Naive thymus-derived CD4-positive, alpha-beta T cell (primary cell): ENCODE results near the gene MICA. TPM values are rescaled to one million over a fixed set of nuclear protein-coding genes. Genes with fewer than 3 reads are reported as not detected.
"Not testable (repeated sequence)": the region's sequence is repeated elsewhere in the genome, so short reads cannot be mapped to it uniquely, and the experiment has no call there.

ENCODE experiments used
- ATAC-seq: fragments of 150-1000 bp; cut with Tn5 transposase; 2 replicates; pipeline ENCODE4 v1.10.0; 2021; ENCODE audit warnings: mild to moderate bottlenecking, moderate library complexity
- CTCF ChIA-PET: fragments of 350-600 bp; sonication (Branson Sonifier 250); formaldehyde crosslinking; loops from one replicate; lab custom pipeline; 2021; ENCODE audit warnings: antibody characterized with exemption; lab: Charles Lee
- POLR2A ChIA-PET: fragments of 350-600 bp; sonication (Branson Sonifier 250); formaldehyde crosslinking; loops from one replicate; lab custom pipeline; 2021; ENCODE audit warnings: antibody characterized with exemption, inconsistent platforms; lab: Charles Lee
- DNase-seq, 9 donors: peaks; one replicate each; pipeline versions ENCODE4 v3.0.0 to v3.0.0-alpha.2; 2020 to 2022; ENCODE audit warnings: mixed read lengths in 1 of 9
- H3K27ac ChIP-seq: one replicate; pipeline ENCODE4 v1.7.0; 2013; ENCODE audit warnings: mild to moderate bottlenecking, low read depth, low read length, moderate library complexity
- H3K27me3 ChIP-seq, 2 donors: one replicate each; pipeline ENCODE4 v1.7.0; 2013; ENCODE audit warnings: low read length in 2 of 2, mild to moderate bottlenecking in 2 of 2, moderate library complexity in 2 of 2; ENCODE audit not compliant: control insufficient read depth in 2 of 2, insufficient read depth in 2 of 2
- H3K36me3 ChIP-seq, 3 experiments: 1 replicate in 2 of 3; 2 replicates in 1 of 3; pipeline ENCODE4 v1.7.0; 2013; ENCODE audit warnings: low read length in 3 of 3, mild to moderate bottlenecking in 3 of 3, moderate library complexity in 1 of 3; ENCODE audit not compliant: insufficient read depth in 3 of 3, control insufficient read depth in 2 of 3
- H3K4me1 ChIP-seq, 2 donors: one replicate each; pipeline ENCODE4 v1.7.0; 2013; ENCODE audit warnings: low read length in 2 of 2, mild to moderate bottlenecking in 2 of 2, moderate library complexity in 1 of 2; ENCODE audit not compliant: control insufficient read depth in 2 of 2, insufficient read depth in 2 of 2
- H3K4me3 ChIP-seq: 2 replicates; pipeline ENCODE4 v1.7.0; 2013; ENCODE audit warnings: mild to moderate bottlenecking, low read length
- H3K9me3 ChIP-seq, 3 experiments: 1 replicate in 2 of 3; 2 replicates in 1 of 3; pipeline ENCODE4 v1.7.0; 2013; ENCODE audit warnings: low read length in 3 of 3; ENCODE audit not compliant: control insufficient read depth in 2 of 3
- H3K27ac Mint-ChIP-seq, 9 donors: one replicate each; pipeline ENCODE4 v1.8.0; 2020 to 2022; ENCODE audit warnings: mixed read lengths in 9 of 9, mild to moderate bottlenecking in 8 of 9, moderate library complexity in 5 of 9, inconsistent platforms in 2 of 9
- H3K27me3 Mint-ChIP-seq, 5 donors: one replicate each; pipeline ENCODE4 v1.8.0; 2021 to 2022; ENCODE audit warnings: mixed read lengths in 5 of 5, mild to moderate bottlenecking in 1 of 5
- H3K36me3 Mint-ChIP-seq, 5 donors: one replicate each; pipeline ENCODE4 v1.8.0; 2020 to 2022; ENCODE audit warnings: mixed read lengths in 5 of 5, mild to moderate bottlenecking in 3 of 5, inconsistent platforms in 1 of 5
- H3K4me1 Mint-ChIP-seq, 7 donors: one replicate each; pipeline ENCODE4 v1.8.0; 2020 to 2022; ENCODE audit warnings: mixed read lengths in 7 of 7, mild to moderate bottlenecking in 3 of 7, inconsistent platforms in 1 of 7
- H3K4me3 Mint-ChIP-seq, 10 donors: one replicate each; pipeline ENCODE4 v1.8.0; 2020 to 2022; ENCODE audit warnings: mild to moderate bottlenecking in 10 of 10, mixed read lengths in 10 of 10, moderate library complexity in 6 of 10, inconsistent platforms in 2 of 10
- H3K9me3 Mint-ChIP-seq, 11 donors: one replicate each; pipeline ENCODE4 v1.8.0; 2020 to 2022; ENCODE audit warnings: mixed read lengths in 11 of 11, mild to moderate bottlenecking in 4 of 11, inconsistent platforms in 1 of 11, moderate library complexity in 1 of 11
- intact Hi-C, 2 donors: fragments of 100-400 bp; cut with micrococcal nuclease; formaldehyde crosslinking; loops; one replicate each; pipeline ENCODE4 v1.15.1; 2023
- polyA plus RNA-seq, 2 donors: library from polyadenylated mRNA; unstranded; fragments of 300-500 nt; fragmentation: Illumina TruSeq; gene quantifications; one replicate each; pipeline ENCODE4 v1.2.3, GENCODE V29; 2021
- total RNA-seq, 6 experiments: library from RNA in 5 of 6; stranded (reverse) in 5 of 6; gene quantifications; 1 replicate in 5 of 6; 2 replicates in 1 of 6; pipeline ENCODE4 v1.2.3 and lab custom pipeline; 2021 to 2026

The MICA gene
- total and polyA plus RNA-seq, 7 experiments from 2014 or later, result 4.3 to 17.4 (median 13.8) TPM

GRCh38 chr6:31399589-31400466 is 3.6 kb upstream of the MICA start:
- H3K36me3 Mint-ChIP-seq, result peaks cover 0 to 3% (median 0%) of the 10 kb centered on the region in 5 donors
- Histone ChIP-seq H3K4me1 (peaks cover 17 to 27% of the 10 kb centered on the region in 2 donors), H3K4me3 (peak overlapping the region; percentile 84), H3K27ac (peak overlapping the region; percentile 76), H3K36me3 (peaks cover 0 to 8% (median 0%) of the 10 kb centered on the region in 3 experiments), H3K27me3 (no peaks in the 10 kb centered on the region), H3K9me3 (no peaks in the 10 kb centered on the region)
- ATAC-seq, result peak; percentile 47
- H3K27me3 Mint-ChIP-seq, result peaks cover 0 to 4% (median 0%) of the 10 kb centered on the region in 5 donors
- intact Hi-C loops, result loop anchor here (5.0 to 10.0 kb wide), 3 partner anchors 142 to 435 kb away; partner anchors contain the start of gene DDX39B (in 1 of the 2)
- DNase-seq, result peak; percentile 34 to 81 (median 51)
- H3K4me1 Mint-ChIP-seq, result peaks cover 40 to 72% (median 53%) of the 10 kb centered on the region in 7 donors
- H3K9me3 Mint-ChIP-seq, result peaks cover 0 to 1% (median 0%) of the 10 kb centered on the region in 11 donors
- H3K27ac Mint-ChIP-seq, result peak overlapping the region; percentile 76 to 94 (median 90)
- CTCF ChIA-PET, result interaction anchor here (0.6 to 2.8 kb wide), 13 partner anchors 40 to 1584 kb away, joined by 3 to 17 read pairs (median 4); no protein-coding TSS in a partner anchor
- peak overlapping the region; percentile 83 to 98 (median 90) for H3K4me3 Mint-ChIP-seq
- POLR2A ChIA-PET, result interaction anchor here (0.6 to 3.1 kb wide), 11 partner anchors 31 to 252 kb away, joined by 3 to 19 read pairs (median 4); partner anchors contain the start of genes DDX39B and LTB

GRCh38 chr6:31400467-31401289 is 2.7 kb upstream of the MICA start:
- POLR2A ChIA-PET, result interaction anchor here (0.6 to 3.1 kb wide), 11 partner anchors 31 to 251 kb away, joined by 3 to 19 read pairs (median 6); partner anchors contain the start of genes DDX39B and LTB
- H3K27me3 ChIP-seq, result no peaks in the 10 kb centered on the region

GRCh38 chr6:31401403-31401802 is 2.0 kb upstream of the MICA start:
- peak overlapping the region; percentile 83 to 98 (median 90) for H3K4me3 Mint-ChIP-seq
- intact Hi-C loops, result loop anchor here (5.0 to 10.0 kb wide), 3 partner anchors 141 to 433 kb away; partner anchors contain the start of gene DDX39B (in 1 of the 2)
- H3K27me3 ChIP-seq, result no peaks in the 10 kb centered on the region
- ATAC-seq, result no peak
- H3K27me3 Mint-ChIP-seq, result peaks cover 0 to 4% (median 0%) of the 10 kb centered on the region in 5 donors
- peaks cover 17 to 27% of the 10 kb centered on the region in 2 donors for H3K4me1 ChIP-seq
- peaks cover 0 to 1% (median 0%) of the 10 kb centered on the region in 11 donors for H3K9me3 Mint-ChIP-seq
- H3K27ac ChIP-seq, result peak overlapping the region; percentile 76
- POLR2A ChIA-PET, result interaction anchor here (0.6 to 3.1 kb wide), 9 partner anchors 41 to 1460 kb away, joined by 3 to 19 read pairs (median 6); partner anchors contain the start of genes DDX39B and LTB
- CTCF ChIA-PET, result interaction anchor here (0.7 to 2.8 kb wide), 5 partner anchors 38 to 91 kb away, joined by 3 to 17 read pairs (median 4); no protein-coding TSS in a partner anchor
- peak overlapping the region; percentile 84 for H3K4me3 ChIP-seq
- DNase-seq, result peak in 2 of 9 donors; percentile 11 to 23
- H3K36me3 Mint-ChIP-seq, result peaks cover 0 to 5% (median 0%) of the 10 kb centered on the region in 5 donors
- no peaks in the 10 kb centered on the region for H3K9me3 ChIP-seq
- H3K36me3 ChIP-seq, result peaks cover 0 to 8% (median 0%) of the 10 kb centered on the region in 3 experiments
- H3K4me1 Mint-ChIP-seq, result peaks cover 49 to 84% (median 58%) of the 10 kb centered on the region in 7 donors
- H3K27ac Mint-ChIP-seq, result peak overlapping the region; percentile 76 to 94 (median 90)

More at GRCh38 chr6:31400467-31401289, 2.7 kb upstream of the MICA start:
- Mint-ChIP-seq H3K9me3 (peaks cover 0 to 1% (median 0%) of the 10 kb centered on the region in 11 donors), H3K27ac (peak overlapping the region; percentile 76 to 94 (median 90)), H3K36me3 (peaks cover 0 to 3% (median 0%) of the 10 kb centered on the region in 5 donors), H3K27me3 (peaks cover 0 to 4% (median 0%) of the 10 kb centered on the region in 5 donors), H3K4me3 (peak overlapping the region; percentile 83 to 98 (median 90)), H3K4me1 (peaks cover 44 to 77% (median 53%) of the 10 kb centered on the region in 7 donors)
- peak overlapping the region; percentile 76 for H3K27ac ChIP-seq
- DNase-seq (peak; percentile 27 to 71 (median 54)), ATAC-seq (peak; percentile 69)
- CTCF ChIA-PET, result interaction anchor here (0.6 to 2.8 kb wide), 9 partner anchors 39 to 1585 kb away, joined by 3 to 17 read pairs (median 4); no protein-coding TSS in a partner anchor
- H3K9me3 ChIP-seq, result no peaks in the 10 kb centered on the region
- H3K4me1 ChIP-seq, result peaks cover 17 to 27% of the 10 kb centered on the region in 2 donors
- intact Hi-C loops, result loop anchor here (5.0 to 10.0 kb wide), 3 partner anchors 142 to 434 kb away; partner anchors contain the start of gene DDX39B (in 1 of the 2)
- H3K36me3 ChIP-seq, result peaks cover 0 to 8% (median 0%) of the 10 kb centered on the region in 3 experiments
- H3K4me3 ChIP-seq, result peak overlapping the region; percentile 84

GRCh38 chr6:31402324-31403282 is 792 bp upstream of the MICA start:
- Histone ChIP-seq H3K4me3 (peak overlapping the region; percentile 79), H3K4me1 (peaks cover 17 to 19% of the 10 kb centered on the region in 2 donors)

GRCh38 chr6:31404061-31404364 is 618 bp downstream of the MICA start:
- not testable (repeated sequence) for H3K9me3 ChIP-seq, H3K27me3 ChIP-seq, H3K27me3 Mint-ChIP-seq, H3K9me3 Mint-ChIP-seq, H3K36me3 Mint-ChIP-seq, H3K36me3 ChIP-seq, ATAC-seq
- peak overlapping the region; percentile 79 for H3K4me3 ChIP-seq
- peak overlapping the region; percentile 25 to 86 (median 76) for H3K27ac Mint-ChIP-seq
- peaks cover 17 to 19% of the 10 kb centered on the region in 2 donors for H3K4me1 ChIP-seq
- DNase-seq, result peak in 1 of 9 donors; percentile 2
- peak overlapping the region; percentile 76 for H3K27ac ChIP-seq
- intact Hi-C loops, result loop anchor here (5.0 to 10.0 kb wide), 3 partner anchors 138 to 431 kb away; partner anchors contain the start of gene DDX39B (in 1 of the 2)
- ChIA-PET POLR2A (interaction anchor here (1.4 kb wide), 1 partner anchor 9 kb away, joined by 5 read pairs; no protein-coding TSS in a partner anchor), CTCF (interaction anchor here (1.1 kb wide), 1 partner anchor 38 kb away, joined by 4 read pairs; no protein-coding TSS in a partner anchor)
- peaks cover 64 to 87% (median 68%) of the 10 kb centered on the region in 7 donors for H3K4me1 Mint-ChIP-seq
- peak overlapping the region; percentile 83 to 98 (median 90) for H3K4me3 Mint-ChIP-seq

More at GRCh38 chr6:31402324-31403282, 792 bp upstream of the MICA start:
- Mint-ChIP-seq H3K36me3 (peaks cover 0 to 5% (median 0%) of the 10 kb centered on the region in 5 donors), H3K4me1 (peaks cover 58 to 88% (median 62%) of the 10 kb centered on the region in 7 donors), H3K9me3 (peaks cover 0 to 1% (median 0%) of the 10 kb centered on the region in 11 donors), H3K27me3 (peaks cover 0 to 2% (median 0%) of the 10 kb centered on the region in 5 donors), H3K4me3 (peak overlapping the region; percentile 83 to 98 (median 90)), H3K27ac (peak overlapping the region; percentile 25 to 94 (median 78))
- Histone ChIP-seq H3K27me3 (no peaks in the 10 kb centered on the region), H3K9me3 (no peaks in the 10 kb centered on the region), H3K36me3 (peaks cover 0 to 8% (median 0%) of the 10 kb centered on the region in 3 experiments), H3K27ac (peak overlapping the region; percentile 76)
- ChIA-PET CTCF (interaction anchor here (0.6 to 2.7 kb wide), 5 partner anchors 37 to 205 kb away, joined by 3 to 13 read pairs (median 4); no protein-coding TSS in a partner anchor), POLR2A (interaction anchor here (0.6 to 3.1 kb wide), 8 partner anchors 11 to 250 kb away, joined by 3 to 16 read pairs (median 4); partner anchors contain the start of genes BAG6 and DDX39B)
- ATAC-seq (peak; percentile 40), DNase-seq (peak in 6 of 9 donors; percentile 31 to 55 (median 38))
- intact Hi-C loops, result loop anchor here (2.0 to 10.0 kb wide), 5 partner anchors 16 to 432 kb away; partner anchors contain the start of gene DDX39B (in 1 of the 2)
